ENCODE results near the gene STYK1. TPM values are rescaled to one million over a fixed set of nuclear protein-coding genes. Genes with fewer than 3 reads are reported as not detected.
"Not testable (repeated sequence)": the region's sequence is repeated elsewhere in the genome, so short reads cannot be mapped to it uniquely, and the experiment has no call there.

STYK1 gene
- total and polyA plus RNA-seq, 4 experiments from 2014 or later, result not detected

DNA sequence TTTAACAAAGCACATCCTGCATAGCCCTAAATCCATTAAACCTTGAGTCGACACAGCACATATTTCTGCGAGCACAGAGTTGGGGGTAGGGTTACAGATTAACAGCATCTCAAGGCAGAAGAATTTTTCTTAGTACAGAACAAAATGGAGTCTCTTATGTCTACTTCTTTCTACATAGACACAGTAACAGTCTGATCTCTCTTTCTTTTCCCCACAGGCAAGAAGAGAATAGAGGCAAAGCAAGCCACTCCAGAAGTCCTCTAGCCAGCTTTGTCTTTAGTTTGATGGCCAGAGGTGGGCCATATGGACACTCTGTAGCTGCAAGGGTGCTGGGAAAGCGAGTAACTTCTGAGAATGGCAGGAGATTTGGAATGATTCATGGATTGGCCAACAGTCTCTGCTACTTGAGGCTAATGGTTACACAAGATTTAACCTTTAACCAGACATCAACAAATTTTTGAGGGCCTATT lies 101.8 kb downstream of the STYK1 start:
- H3K27me3 Mint-ChIP-seq, result peaks cover 7 to 19% of the 10 kb centered on the region in 2 donors
- DNase-seq; H3K4me3 ChIP-seq (ENCODE audit: low read length in 2 of 2); intact Hi-C loops (cut with micrococcal nuclease); H3K36me3 ChIP-seq (ENCODE audit: insufficient read depth, low read length); H3K27ac ChIP-seq (ENCODE audit: low read depth, low read length); H3K4me1 Mint-ChIP-seq; H3K4me3 Mint-ChIP-seq; H3K27me3 ChIP-seq (ENCODE audit: insufficient read depth, low read length); POLR2A ChIA-PET (ENCODE audit: partially characterized antibody); H3K4me1 ChIP-seq (ENCODE audit: insufficient read depth, low read length); H3K9me3 Mint-ChIP-seq; H3K36me3 Mint-ChIP-seq; H3K9me3 ChIP-seq (ENCODE audit: control insufficient read depth in 1 of 2, low read length in 2 of 2); H3K27ac Mint-ChIP-seq: not testable (repeated sequence)
- CTCF ChIA-PET (ENCODE audit: partially characterized antibody), result interaction anchor here (1.6 kb wide), 1 partner anchor 14 kb away, joined by 3 read pairs; no protein-coding TSS in a partner anchor

DNA sequence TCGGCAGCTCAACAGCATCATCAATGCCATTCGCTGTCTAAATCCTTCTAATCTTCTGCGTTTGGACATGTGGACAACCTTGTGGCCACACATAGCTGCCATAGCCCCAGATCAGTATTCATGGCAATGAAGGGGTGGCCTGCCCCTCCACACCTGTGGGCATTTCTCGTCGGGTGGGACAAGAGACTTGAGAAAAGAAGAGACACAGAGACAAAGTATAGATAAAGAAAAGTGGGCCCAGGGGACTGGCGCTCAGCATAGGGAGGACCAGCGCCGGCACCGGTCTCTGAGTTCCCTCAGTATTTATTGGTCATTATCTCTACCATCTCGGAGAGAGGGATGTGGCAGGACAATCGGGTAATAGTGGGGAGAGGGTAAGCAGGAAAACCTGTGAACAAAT lies 102.7 kb downstream of the STYK1 start:
- no peaks in the 10 kb centered on the region for H3K27me3 ChIP-seq (ENCODE audit: insufficient read depth, low read length)
- H3K4me3 ChIP-seq (ENCODE audit: low read length in 2 of 2), result no peak overlapping the region
- CTCF ChIA-PET (ENCODE audit: partially characterized antibody), result interaction anchor here (1.1 kb wide), 1 partner anchor 9 kb away, joined by 4 read pairs; no protein-coding TSS in a partner anchor
- intact Hi-C loops (cut with micrococcal nuclease), result no loop called here
- DNase-seq, result no peak
- no peaks in the 10 kb centered on the region for H3K9me3 ChIP-seq (ENCODE audit: control insufficient read depth in 1 of 2, low read length in 2 of 2)
- Mint-ChIP-seq H3K27ac (no peak overlapping the region), H3K9me3 (no peaks in the 10 kb centered on the region), H3K4me1 (no peaks in the 10 kb centered on the region), H3K4me3 (peak overlapping the region in 1 of 8 donors; percentile 7), H3K27me3 (peaks cover 7 to 19% of the 10 kb centered on the region in 2 donors), H3K36me3 (no peaks in the 10 kb centered on the region)
- POLR2A ChIA-PET (ENCODE audit: partially characterized antibody), result no interaction called here
- no peaks in the 10 kb centered on the region for H3K36me3 ChIP-seq (ENCODE audit: insufficient read depth, low read length)
- no peaks in the 10 kb centered on the region for H3K4me1 ChIP-seq (ENCODE audit: insufficient read depth, low read length)
- H3K27ac ChIP-seq (ENCODE audit: low read depth, low read length), result no peak overlapping the region

Other genes starting within 250 kb of the STYK1 start
- not detected for gene KLRC2, start 238.0 kb downstream of the STYK1 start, total RNA-seq
- not detected for gene KLRC2, start 238.0 kb downstream of the STYK1 start, polyA plus RNA-seq
- gene KLRC1, start 220.7 kb downstream of the STYK1 start, total RNA-seq, result not detected
- gene KLRC1, start 220.7 kb downstream of the STYK1 start, polyA plus RNA-seq, result not detected
- 1 to 10 TPM; 1.3 to 1.4 TPM for gene EIF2S3B, start 168.2 kb downstream of the STYK1 start, total RNA-seq
- under 1 TPM; 0.36 to 0.46 TPM for gene EIF2S3B, start 168.2 kb downstream of the STYK1 start, polyA plus RNA-seq
- gene MAGOHB, start 60.4 kb downstream of the STYK1 start, total RNA-seq, result 10 to 100 TPM; 19.3 to 22.0 TPM
- gene MAGOHB, start 60.4 kb downstream of the STYK1 start, polyA plus RNA-seq, result 10 to 100 TPM; 50.0 to 58.2 TPM
- gene YBX3, start 49.3 kb upstream of the STYK1 start, total RNA-seq, result 1 to 10 TPM; 3.2 to 5.1 TPM
- 1 to 10 TPM; 1.7 to 2.0 TPM for gene YBX3, start 49.3 kb upstream of the STYK1 start, polyA plus RNA-seq
- gene TAS2R7, start 128.6 kb upstream of the STYK1 start, total RNA-seq, result not detected
- gene TAS2R7, start 128.6 kb upstream of the STYK1 start, polyA plus RNA-seq, result not detected
- gene TAS2R8, start 133.2 kb upstream of the STYK1 start, total RNA-seq, result not detected
- not detected for gene TAS2R8, start 133.2 kb upstream of the STYK1 start, polyA plus RNA-seq
- not detected for gene TAS2R9, start 136.1 kb upstream of the STYK1 start, total RNA-seq
- not detected for gene TAS2R9, start 136.1 kb upstream of the STYK1 start, polyA plus RNA-seq
- under 1 TPM; 0.44 to 0.76 TPM for gene TAS2R10, start 152.3 kb upstream of the STYK1 start, total RNA-seq
- not detected for gene TAS2R10, start 152.3 kb upstream of the STYK1 start, polyA plus RNA-seq
- gene PRR4, start 175.4 kb upstream of the STYK1 start, total RNA-seq, result 1 to 10 TPM in 1 of 2 experiments, under 1 TPM in 1; 0.87 to 1.5 TPM
- 1 to 10 TPM in 1 of 2 donors, under 1 TPM in 1; 0.83 to 1.2 TPM for gene PRR4, start 175.4 kb upstream of the STYK1 start, polyA plus RNA-seq
- gene PRH1, start 210.2 kb upstream of the STYK1 start, total RNA-seq, result 10 to 100 TPM; 15.3 to 18.0 TPM
- 10 to 100 TPM in 1 of 2 donors, 1 to 10 TPM in 1; 1.2 to 13.3 TPM for gene PRH1, start 210.2 kb upstream of the STYK1 start, polyA plus RNA-seq
- gene TAS2R13, start 235.5 kb upstream of the STYK1 start, total RNA-seq, result under 1 TPM; 0.79 to 0.86 TPM
- not detected for gene TAS2R13, start 235.5 kb upstream of the STYK1 start, polyA plus RNA-seq

Measured in CD4-positive, alpha-beta memory T cell (primary cell).